Amygdala (tissue), 56 donors: ENCODE measurements around the gene PSMB11.
"Not testable (repeated sequence)": the region's sequence is repeated elsewhere in the genome, so short reads cannot be mapped to it uniquely, and the experiment has no call there.

Experiments used
- DNase-seq, 56 donors: peaks; one replicate each; lab custom pipeline; 2025; lab: John Stamatoyannopoulos, UW

PSMB11 gene

GRCh38 chr14:23042162-23042965 is at the start of gene PSMB11:
Gene PSMB11 (plus strand): TSS chr14:23042212. CDS start chr14:23042226, 14 bp downstream.
- DNase-seq: no peak

- no peak for DNase-seq
Measured at GRCh38 chr14:22993517-22993916, 48.5 kb upstream of the PSMB11 start.

- peak in 4 of 56 donors; percentile 5 to 43 (median 8) for DNase-seq
Measured at GRCh38 chr14:22994762-22995275, 47.2 kb upstream of the PSMB11 start.

- DNase-seq: no peak
Measured at GRCh38 chr14:22995889-22996625, 46.0 kb upstream of the PSMB11 start.

GRCh38 chr14:22996768-22997654 is 45.0 kb upstream of the PSMB11 start:
- DNase-seq: peak in 1 of 56 donors; percentile 23

GRCh38 chr14:22997676-22998323 is 44.2 kb upstream of the PSMB11 start:
- DNase-seq: peak in 1 of 56 donors; percentile 6

GRCh38 chr14:22998329-22999012 is 43.5 kb upstream of the PSMB11 start:
- DNase-seq: no peak

- DNase-seq: no peak
Measured at GRCh38 chr14:23000860-23001259, 41.2 kb upstream of the PSMB11 start.

GRCh38 chr14:23002592-23002991 is 39.4 kb upstream of the PSMB11 start:
- DNase-seq: no peak

GRCh38 chr14:23004274-23004673 is 37.7 kb upstream of the PSMB11 start:
- DNase-seq: not testable (repeated sequence)

GRCh38 chr14:23005451-23006187 is 36.4 kb upstream of the PSMB11 start:
- DNase-seq: no peak

GRCh38 chr14:23006188-23006534 is 35.9 kb upstream of the PSMB11 start:
- no peak for DNase-seq

GRCh38 chr14:23006544-23007419 is 35.2 kb upstream of the PSMB11 start:
- DNase-seq: peak; percentile 77 to 99 (median 96)

GRCh38 chr14:23008831-23009230 is 33.2 kb upstream of the PSMB11 start:
- DNase-seq: no peak

- no peak for DNase-seq
Measured at GRCh38 chr14:23009483-23009938, 32.5 kb upstream of the PSMB11 start.

- peak in 50 of 56 donors; percentile 5 to 77 (median 37) for DNase-seq
Measured at GRCh38 chr14:23009939-23010726, 31.9 kb upstream of the PSMB11 start, which contains the start of gene C14orf93. Gene C14orf93 (minus strand): TSS chr14:23010143. CDS start chr14:22999023, 11,120 bp downstream.
